B cell (primary cell): Measurements from ENCODE around the gene PTPN14. TPM values are rescaled to one million over a fixed set of nuclear protein-coding genes. Genes with fewer than 3 reads are reported as not detected.

Experiments used
- ATAC-seq: fragments of 200-7000 bp; cut with Tn5 transposase; one replicate; pipeline ENCODE4 v1.10.0; 2021; ENCODE audit warnings: low read depth, mild to moderate bottlenecking, moderate number of reproducible peaks, moderate library complexity
- CTCF ChIA-PET: fragments of 350-600 bp; sonication (Branson Sonifier 250); formaldehyde crosslinking; loops from one replicate; lab custom pipeline; 2021; ENCODE audit warnings: antibody characterized with exemption, inconsistent platforms; lab: Charles Lee
- POLR2A ChIA-PET: fragments of 350-600 bp; sonication (Branson Sonifier 250); formaldehyde crosslinking; loops from one replicate; lab custom pipeline; 2021; ENCODE audit warnings: antibody characterized with exemption; lab: Charles Lee
- DNase-seq: peaks from one replicate; pipeline ENCODE4 v3.0.0; 2013
- H2AFZ ChIP-seq: 2 replicates; pipeline ENCODE4 v1.6.1; 2012; ENCODE audit warnings: mild to moderate bottlenecking, low read depth, low read length; ENCODE audit not compliant: insufficient read depth, poor library complexity, severe bottlenecking
- H3K27ac ChIP-seq, 2 donors: 1 replicate in 1 of 2; 2 replicates in 1 of 2; pipeline ENCODE4 v1.5.1; 2012 to 2013; ENCODE audit warnings: low read length in 2 of 2, mild to moderate bottlenecking in 2 of 2, moderate library complexity in 1 of 2
- H3K27me3 ChIP-seq, 4 experiments: fragments of 200-600 bp in 1 of 4; sonication (generic) in 1 of 4; replicated peaks in 1 of 4; 1 replicate in 2 of 4; 2 replicates in 2 of 4; pipeline versions ENCODE4 v1.6.1 to v1.7.0; 2013 to 2016; ENCODE audit warnings: low read length in 3 of 4, mild to moderate bottlenecking in 2 of 4, mixed read lengths in 1 of 4, moderate library complexity in 1 of 4; ENCODE audit not compliant: insufficient read depth in 4 of 4, control insufficient read depth in 3 of 4; ENCODE audit errors: control extremely low read depth in 1 of 4
- H3K36me3 ChIP-seq, 2 experiments: replicated peaks in 1 of 2; 1 replicate in 1 of 2; 2 replicates in 1 of 2; pipeline versions ENCODE4 v1.6.1 to v1.7.1; 2013; ENCODE audit warnings: low read length in 1 of 2; ENCODE audit not compliant: insufficient read depth in 2 of 2, control insufficient read depth in 1 of 2; ENCODE audit errors: control extremely low read depth in 1 of 2, extremely low read depth in 1 of 2
- H3K4me1 ChIP-seq, 2 donors: fragments of 200-600 bp in 1 of 2; sonication (generic) in 1 of 2; 1 replicate in 1 of 2; 2 replicates in 1 of 2; pipeline versions ENCODE4 v1.5.1 to v1.6.1; 2013 to 2017; ENCODE audit warnings: low read length in 2 of 2; ENCODE audit not compliant: control insufficient read depth in 2 of 2, insufficient read depth in 2 of 2
- H3K4me2 ChIP-seq: replicated peaks from 2 replicates; pipeline ENCODE3; 2012; ENCODE audit warnings: mild to moderate bottlenecking, low read depth, low read length; ENCODE audit not compliant: poor library complexity, severe bottlenecking
- H3K4me3 ChIP-seq, 5 experiments: fragments of 200-600 bp in 1 of 5; sonication (generic) in 1 of 5; 1 replicate in 3 of 5; 2 replicates in 2 of 5; pipeline versions ENCODE4 v1.5.1 to v1.7.0; 2011 to 2016; ENCODE audit warnings: low read length in 4 of 5, mild to moderate bottlenecking in 4 of 5, low read depth in 2 of 5, control low read depth in 1 of 5, moderate library complexity in 1 of 5; ENCODE audit not compliant: insufficient read depth in 1 of 5; ENCODE audit errors: control extremely low read depth in 1 of 5, extremely low read depth in 1 of 5
- H3K79me2 ChIP-seq: fragments of 200-600 bp; sonication (generic); one replicate; pipeline ENCODE4 v1.6.0; 2016; ENCODE audit warnings: low read length; ENCODE audit not compliant: control insufficient read depth, insufficient read depth
- H3K9ac ChIP-seq: fragments of 200-600 bp; sonication (generic); 2 replicates; pipeline ENCODE4 v1.6.1; 2017; ENCODE audit warnings: mild to moderate bottlenecking, low read length, moderate library complexity
- H3K9me3 ChIP-seq, 3 donors: one replicate each; pipeline versions ENCODE4 v1.6.1 to v1.7.1; 2013; ENCODE audit warnings: low read length in 2 of 3; ENCODE audit not compliant: control insufficient read depth in 2 of 3, insufficient read depth in 1 of 3; ENCODE audit errors: control extremely low read depth in 1 of 3
- H4K20me1 ChIP-seq: 2 replicates; pipeline ENCODE4 v1.6.0; 2012; ENCODE audit warnings: mild to moderate bottlenecking, low read length; ENCODE audit not compliant: insufficient read depth, control insufficient read depth, poor library complexity, severe bottlenecking
- H3K27ac Mint-ChIP-seq: one replicate; pipeline ENCODE4 v1.8.0; 2021; ENCODE audit warnings: mixed read lengths
- H3K27me3 Mint-ChIP-seq: one replicate; pipeline ENCODE4 v1.8.0; 2021; ENCODE audit warnings: mixed read lengths
- H3K4me1 Mint-ChIP-seq: one replicate; pipeline ENCODE4 v1.8.0; 2021; ENCODE audit warnings: mixed read lengths
- H3K4me3 Mint-ChIP-seq: one replicate; pipeline ENCODE4 v1.8.0; 2021; ENCODE audit warnings: mixed read lengths
- H3K9me3 Mint-ChIP-seq: one replicate; pipeline ENCODE4 v1.8.0; 2022; ENCODE audit warnings: mixed read lengths; ENCODE audit not compliant: insufficient read depth
- EZH2 ChIP-seq: IDR thresholded peaks from 2 replicates; pipeline ENCODE4 v1.6.1; 2012; ENCODE audit warnings: borderline replicate concordance, low read depth, mild to moderate bottlenecking, moderate library complexity, low read length; ENCODE audit not compliant: insufficient read depth, poor library complexity, severe bottlenecking
- WGBS: methylation state at CpG from one replicate; pipeline ENCODE4 v1.1.5; 2013; ENCODE audit warnings: missing lambda C conversion rate; ENCODE audit not compliant: insufficient coverage; 5-methylcytosine and 5-hydroxymethylcytosine counted together
- intact Hi-C: fragments of 100-400 bp; cut with micrococcal nuclease; formaldehyde crosslinking; loops from one replicate; pipeline ENCODE4 v1.10.0; 2022
- polyA plus RNA-seq: library from polyadenylated mRNA; depleted of rRNA; stranded (reverse); fragments of >200 nt; gene quantifications from 2 replicates; pipeline ENCODE4 v1.2.3, GENCODE V29; 2012
- total RNA-seq, 2 donors: library from RNA; stranded (reverse); fragments of 120-200 nt in 1 of 2; gene quantifications; 1 replicate in 1 of 2; 2 replicates in 1 of 2; pipeline versions ENCODE4 v1.2.3 to v1.2.4, GENCODE V29; 2013 to 2022
- TF ChIP-seq, protein P1 (sequence below): fragments of 200-600 bp; IDR thresholded peaks from one replicate; pipeline ENCODE4 v1.8.0; 2022; ENCODE audit warnings: antibody characterized with exemption, mild to moderate bottlenecking

PTPN14 gene
- total and polyA plus RNA-seq, 2 donors (not counting 1 experiment from before 2014, with no cell fraction given) = under 0.01 TPM; not detected in 1

DNA sequence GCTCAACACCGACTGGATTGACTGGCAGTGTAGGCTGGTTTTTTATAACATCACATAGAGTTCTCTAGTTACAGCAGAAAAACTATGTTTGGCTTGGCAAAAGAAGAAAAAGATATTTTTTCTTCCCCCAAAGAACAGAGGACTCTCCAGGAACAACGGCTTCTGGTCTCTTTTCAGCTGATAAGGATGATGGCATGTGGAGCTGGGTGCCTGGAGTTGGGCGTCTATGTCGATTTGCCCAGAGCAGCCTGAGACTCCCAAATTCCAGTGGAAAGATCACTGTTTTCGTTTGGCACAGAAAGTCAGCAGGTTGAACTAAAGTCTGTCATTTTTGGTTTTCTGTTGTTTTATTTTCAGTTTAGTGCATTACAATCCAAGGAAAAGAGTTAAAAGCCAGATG, 179.3 kb downstream of the PTPN14 start:
- Histone ChIP-seq H3K4me3 (no peak overlapping the region), H3K27ac (no peak overlapping the region), H3K4me2 (no peak overlapping the region), H2AFZ (no peak overlapping the region), H4K20me1 (no peaks in the 10 kb centered on the region), H3K36me3 (no peaks in the 10 kb centered on the region), H3K9ac (no peak overlapping the region), H3K79me2 (no peaks in the 10 kb centered on the region), H3K27me3 (peaks cover 0 to 3% (median 0%) of the 10 kb centered on the region in 4 experiments), H3K9me3 (peaks cover 0 to 4% (median 0%) of the 10 kb centered on the region in 3 donors), H3K4me1 (no peaks in the 10 kb centered on the region)
- WGBS = 100% methylated on average over 1 of the region's 5 CpGs
- intact Hi-C loops = no loop called here
- no peak overlapping the region for H3K4me3 Mint-ChIP-seq
- H3K27ac Mint-ChIP-seq = no peak overlapping the region
- ATAC-seq (no peak), DNase-seq (no peak)
- peaks cover 10% of the 10 kb centered on the region for H3K27me3 Mint-ChIP-seq
- ChIA-PET POLR2A (no interaction called here), CTCF (no interaction called here)
- H3K9me3 Mint-ChIP-seq = no peaks in the 10 kb centered on the region
- TF ChIP-seq, protein P1, sequence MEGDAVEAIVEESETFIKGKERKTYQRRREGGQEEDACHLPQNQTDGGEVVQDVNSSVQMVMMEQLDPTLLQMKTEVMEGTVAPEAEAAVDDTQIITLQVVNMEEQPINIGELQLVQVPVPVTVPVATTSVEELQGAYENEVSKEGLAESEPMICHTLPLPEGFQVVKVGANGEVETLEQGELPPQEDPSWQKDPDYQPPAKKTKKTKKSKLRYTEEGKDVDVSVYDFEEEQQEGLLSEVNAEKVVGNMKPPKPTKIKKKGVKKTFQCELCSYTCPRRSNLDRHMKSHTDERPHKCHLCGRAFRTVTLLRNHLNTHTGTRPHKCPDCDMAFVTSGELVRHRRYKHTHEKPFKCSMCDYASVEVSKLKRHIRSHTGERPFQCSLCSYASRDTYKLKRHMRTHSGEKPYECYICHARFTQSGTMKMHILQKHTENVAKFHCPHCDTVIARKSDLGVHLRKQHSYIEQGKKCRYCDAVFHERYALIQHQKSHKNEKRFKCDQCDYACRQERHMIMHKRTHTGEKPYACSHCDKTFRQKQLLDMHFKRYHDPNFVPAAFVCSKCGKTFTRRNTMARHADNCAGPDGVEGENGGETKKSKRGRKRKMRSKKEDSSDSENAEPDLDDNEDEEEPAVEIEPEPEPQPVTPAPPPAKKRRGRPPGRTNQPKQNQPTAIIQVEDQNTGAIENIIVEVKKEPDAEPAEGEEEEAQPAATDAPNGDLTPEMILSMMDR = no peak
- TF ChIP-seq EZH2 = no peak
- H3K4me1 Mint-ChIP-seq = no peaks in the 10 kb centered on the region

DNA sequence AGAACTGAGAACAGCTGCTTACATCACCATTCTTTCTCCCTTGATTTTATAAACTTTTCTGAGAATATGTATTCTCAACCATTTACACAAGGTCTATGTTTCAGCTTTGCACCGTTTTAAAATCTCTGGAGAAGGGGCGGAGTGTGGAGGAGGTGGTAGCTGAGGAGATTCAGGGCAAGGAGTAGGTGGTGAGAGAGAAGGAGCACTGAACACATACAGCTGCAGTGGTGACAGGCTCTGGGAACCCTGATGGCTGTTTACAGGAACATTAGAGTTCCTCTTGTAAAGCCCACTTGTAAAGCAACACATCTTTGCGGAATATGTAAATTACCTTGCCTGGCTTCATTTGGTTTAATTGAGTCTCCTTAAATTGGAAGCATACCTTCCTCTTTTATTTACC, 180.8 kb downstream of the PTPN14 start:
- no peaks in the 10 kb centered on the region for H3K9me3 Mint-ChIP-seq
- H3K4me3 ChIP-seq = no peak overlapping the region
- no peak for DNase-seq
- H2AFZ ChIP-seq = no peak overlapping the region
- ChIA-PET CTCF (interaction anchor here (0.6 kb wide), 1 partner anchor 20 kb away, joined by 3 read pairs; no protein-coding TSS in a partner anchor), POLR2A (no interaction called here)
- no peak overlapping the region for H3K4me2 ChIP-seq
- peaks cover 0 to 3% (median 0%) of the 10 kb centered on the region in 4 experiments for H3K27me3 ChIP-seq
- intact Hi-C loops = no loop called here
- H3K27ac Mint-ChIP-seq = no peak overlapping the region
- H3K4me1 ChIP-seq = no peaks in the 10 kb centered on the region
- no peak for ATAC-seq
- peaks cover 14% of the 10 kb centered on the region for H3K27me3 Mint-ChIP-seq
- WGBS = 100% methylated on average over 1 of the region's 3 CpGs
- peaks cover 0 to 4% (median 0%) of the 10 kb centered on the region in 3 donors for H3K9me3 ChIP-seq
- H3K79me2 ChIP-seq = no peaks in the 10 kb centered on the region
- TF ChIP-seq, protein P1 = no peak
- TF ChIP-seq EZH2 = no peak
- H3K4me3 Mint-ChIP-seq = no peak overlapping the region
- no peaks in the 10 kb centered on the region for H3K36me3 ChIP-seq
- H3K27ac ChIP-seq = no peak overlapping the region
- H3K9ac ChIP-seq = no peak overlapping the region
- no peaks in the 10 kb centered on the region for H3K4me1 Mint-ChIP-seq
- no peaks in the 10 kb centered on the region for H4K20me1 ChIP-seq
